Sciatic nerve (tissue), 2 donors: ENCODE results near the gene CST6. TPM values are rescaled to one million over a fixed set of nuclear protein-coding genes. Genes with fewer than 3 reads are reported as not detected.
A peak's percentile ranks its signal among the peaks of the same experiment; 100 is the strongest.

Source experiments
- ATAC-seq: fragments of 200-7000 bp; cut with Tn5 transposase; one replicate; pipeline ENCODE4 v1.9.1; 2020; ENCODE audit warnings: mild to moderate bottlenecking, moderate library complexity
- DNase-seq: peaks from one replicate; pipeline ENCODE4 v3.0.0-alpha.2; 2020; ENCODE audit warnings: low spot score
- intact Hi-C: fragments of 100-400 bp; cut with DNase I; formaldehyde crosslinking; loops from one replicate; pipeline ENCODE4 v1.14.2; 2022
- total RNA-seq: library from RNA; stranded (reverse); fragmentation: NEBNext Ultra II Directional; extraction: Animal tissue kit (Norgen Biotek cat#: 25700); gene quantifications from one replicate; pipeline ENCODE4 v1.2.1, GENCODE V29; 2021
- donor health status: DM: no; HTN: no; CAD: no.
- donor health status: DM: no; HTN: no; CAD: no.

The CST6 gene, protein sequence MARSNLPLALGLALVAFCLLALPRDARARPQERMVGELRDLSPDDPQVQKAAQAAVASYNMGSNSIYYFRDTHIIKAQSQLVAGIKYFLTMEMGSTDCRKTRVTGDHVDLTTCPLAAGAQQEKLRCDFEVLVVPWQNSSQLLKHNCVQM
- total RNA-seq = 0.80 TPM

DNA sequence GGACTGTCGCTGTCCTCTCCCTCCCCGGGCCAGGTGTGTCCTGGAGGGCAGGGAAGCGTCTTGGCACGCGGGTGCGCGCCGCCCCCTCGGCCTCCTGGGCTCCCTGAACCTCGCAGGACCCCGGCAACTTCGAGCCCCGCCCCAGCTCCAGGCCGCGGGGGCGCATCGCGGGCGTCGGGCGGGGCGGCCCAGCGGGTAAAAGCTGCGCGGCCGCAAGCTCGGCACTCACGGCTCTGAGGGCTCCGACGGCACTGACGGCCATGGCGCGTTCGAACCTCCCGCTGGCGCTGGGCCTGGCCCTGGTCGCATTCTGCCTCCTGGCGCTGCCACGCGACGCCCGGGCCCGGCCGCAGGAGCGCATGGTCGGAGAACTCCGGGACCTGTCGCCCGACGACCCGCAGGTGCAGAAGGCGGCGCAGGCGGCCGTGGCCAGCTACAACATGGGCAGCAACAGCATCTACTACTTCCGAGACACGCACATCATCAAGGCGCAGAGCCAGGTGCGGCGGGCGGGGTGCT is at the start of gene CST6:
Gene CST6 (plus strand): TSS at position 224 of the 519 bp plus-strand sequence. CDS start 37 bp downstream, at position 261.
- no peak for ATAC-seq
- DNase-seq = no peak
- intact Hi-C loops = no loop called here

DNA sequence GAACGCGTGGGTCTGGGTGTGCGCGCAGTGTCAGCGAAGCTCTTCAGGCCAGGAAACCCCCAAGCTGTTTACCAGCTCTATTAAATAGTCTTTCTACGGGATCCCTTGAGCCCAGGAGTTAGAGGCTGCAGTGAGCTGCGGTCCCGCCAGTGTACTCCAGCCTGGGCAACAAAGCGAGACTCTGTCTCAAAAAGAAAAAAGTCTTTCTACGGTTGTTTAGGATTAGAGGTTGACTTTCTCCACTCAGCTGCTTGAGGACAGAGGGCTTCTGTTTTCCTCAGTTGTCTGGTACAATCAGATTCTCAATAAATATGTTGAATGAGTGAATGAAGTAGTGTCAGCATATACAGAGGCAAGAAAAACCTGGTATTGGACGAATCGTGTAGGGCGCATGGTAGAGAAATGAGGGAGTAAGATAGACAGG is 49.7 kb upstream of the CST6 start:
- DNase-seq (no peak), ATAC-seq (no peak)
- intact Hi-C loops = no loop called here

DNA sequence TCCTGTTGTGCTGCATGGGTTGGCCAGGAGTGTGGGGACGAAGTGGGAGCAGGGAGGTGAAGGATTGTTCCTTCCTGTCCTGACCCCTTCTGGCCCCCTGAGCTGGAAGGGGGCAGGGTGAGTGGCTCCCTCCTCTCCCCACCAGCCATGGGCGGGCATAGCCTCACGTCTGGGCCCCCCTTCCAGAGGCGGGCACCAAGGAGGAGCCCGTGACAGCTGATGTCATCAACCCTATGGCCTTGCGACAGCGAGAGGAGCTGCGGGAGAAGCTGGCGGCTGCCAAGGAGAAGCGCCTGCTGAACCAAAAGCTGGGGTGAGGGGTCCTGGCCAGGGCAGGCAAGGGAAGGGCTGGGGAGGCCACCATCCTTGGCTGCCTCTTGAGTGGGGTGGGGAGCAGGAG is 46.9 kb upstream of the CST6 start:
- DNase-seq = no peak
- intact Hi-C loops = no loop called here
- ATAC-seq = no peak

DNA sequence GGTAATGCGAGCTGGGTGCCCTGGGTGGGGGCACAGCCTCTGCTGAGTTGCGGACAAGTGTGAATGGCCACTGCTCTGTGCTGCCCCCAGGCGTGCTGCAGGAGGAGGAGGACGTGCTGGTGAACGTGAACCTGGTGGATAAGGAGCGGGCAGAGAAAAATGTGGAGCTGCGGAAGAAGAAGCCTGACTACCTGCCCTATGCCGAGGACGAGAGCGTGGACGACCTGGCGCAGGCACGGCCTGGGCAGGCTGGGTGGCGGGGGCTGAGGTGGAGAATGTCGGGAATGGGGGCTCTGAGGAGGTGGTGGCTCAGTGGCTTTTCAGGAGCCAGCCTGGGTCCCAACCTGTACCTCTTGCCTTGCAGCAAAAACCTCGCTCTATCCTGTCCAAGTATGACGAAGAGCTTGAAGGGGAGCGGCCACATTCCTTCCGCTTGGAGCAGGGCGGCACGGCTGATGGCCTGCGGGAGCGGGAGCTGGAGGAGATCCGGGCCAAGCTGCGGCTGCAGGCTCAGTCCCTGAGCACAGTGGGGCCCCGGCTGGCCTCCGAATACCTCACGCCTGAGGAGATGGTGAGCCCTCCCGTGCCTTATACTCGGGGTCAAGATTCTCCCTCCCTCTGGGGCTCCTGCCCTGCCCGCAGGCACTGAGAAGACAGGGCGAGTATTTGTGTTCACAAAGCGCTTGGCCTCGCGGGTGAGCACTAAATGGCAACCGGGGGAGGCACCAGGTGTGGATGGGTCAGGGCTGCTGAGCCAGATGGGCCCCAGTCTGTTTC is 45.6 kb upstream of the CST6 start:
- intact Hi-C loops = no loop called here
- DNase-seq (no peak), ATAC-seq (no peak)

DNA sequence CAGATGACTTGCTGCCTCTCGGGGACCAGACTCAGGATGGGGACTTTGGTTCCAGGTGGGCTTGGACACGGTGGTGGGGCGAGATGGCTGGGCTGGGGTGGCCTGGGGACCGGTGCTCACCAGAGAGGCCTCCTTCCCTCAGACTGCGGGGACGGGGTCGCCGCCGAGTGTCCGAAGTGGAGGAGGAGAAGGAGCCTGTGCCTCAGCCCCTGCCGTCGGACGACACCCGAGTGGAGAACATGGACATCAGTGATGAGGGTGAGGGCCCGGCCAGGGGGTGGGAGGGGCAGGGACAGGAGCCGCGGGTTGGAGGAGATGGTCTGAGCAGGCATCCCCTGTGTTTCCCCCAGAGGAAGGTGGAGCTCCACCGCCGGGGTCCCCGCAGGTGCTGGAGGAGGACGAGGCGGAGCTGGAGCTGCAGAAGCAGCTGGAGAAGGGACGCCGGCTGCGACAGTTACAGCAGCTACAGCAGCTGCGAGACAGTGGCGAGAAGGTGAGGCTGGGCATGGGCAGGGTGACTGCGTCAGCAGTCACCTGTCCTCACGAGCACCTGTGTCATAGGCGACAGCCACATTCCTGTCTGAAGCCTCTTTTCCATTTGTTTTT is 44.4 kb upstream of the CST6 start:
- ATAC-seq = no peak

DNA sequence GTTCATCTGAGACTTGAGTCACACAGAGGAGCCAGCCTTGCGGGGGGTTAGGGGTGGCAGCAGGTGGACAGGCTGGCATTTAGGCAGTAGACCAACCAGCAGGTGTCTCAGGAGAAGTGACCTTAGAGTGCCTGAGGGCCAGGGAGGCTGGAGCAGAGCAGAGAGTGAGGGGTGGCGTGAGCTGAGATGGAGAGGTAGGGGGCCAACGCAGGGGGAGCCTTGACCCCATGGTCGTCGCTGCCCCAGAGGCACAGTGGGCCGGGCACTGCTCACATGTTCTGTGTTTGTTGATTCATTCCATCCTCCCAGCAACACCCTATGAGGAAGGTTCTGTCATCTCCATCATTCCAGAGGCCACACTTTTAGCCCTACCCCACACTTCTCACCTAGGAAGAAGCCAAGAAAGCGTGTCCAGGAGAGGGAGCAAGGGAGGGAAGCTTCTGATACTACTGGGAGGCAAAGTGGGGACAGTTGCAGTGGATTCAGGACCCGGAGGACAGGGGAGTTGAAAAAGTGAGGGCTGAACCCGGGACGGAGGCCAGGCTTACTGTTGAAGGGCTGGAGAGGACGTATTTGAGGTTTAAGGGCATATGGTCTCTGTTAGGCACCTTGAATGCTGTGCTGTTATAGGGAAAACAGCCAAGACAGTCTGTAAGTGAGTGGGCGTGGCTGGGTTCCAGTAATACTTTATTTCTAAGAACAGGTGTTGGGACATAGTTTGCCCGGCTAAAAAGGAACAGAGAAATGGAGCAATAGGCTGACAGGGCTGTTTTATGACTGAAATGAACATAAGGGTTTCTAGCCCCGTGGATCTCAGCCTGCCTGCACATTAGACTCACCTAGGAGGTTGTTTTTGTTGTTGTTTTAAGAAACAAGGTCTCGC is 43.0 kb upstream of the CST6 start:
- ATAC-seq (no peak), DNase-seq (no peak)
- intact Hi-C loops = no loop called here

More for the DNA sequence above, 44.4 kb upstream of the CST6 start:
- no peak for DNase-seq
- intact Hi-C loops = no loop called here

DNA sequence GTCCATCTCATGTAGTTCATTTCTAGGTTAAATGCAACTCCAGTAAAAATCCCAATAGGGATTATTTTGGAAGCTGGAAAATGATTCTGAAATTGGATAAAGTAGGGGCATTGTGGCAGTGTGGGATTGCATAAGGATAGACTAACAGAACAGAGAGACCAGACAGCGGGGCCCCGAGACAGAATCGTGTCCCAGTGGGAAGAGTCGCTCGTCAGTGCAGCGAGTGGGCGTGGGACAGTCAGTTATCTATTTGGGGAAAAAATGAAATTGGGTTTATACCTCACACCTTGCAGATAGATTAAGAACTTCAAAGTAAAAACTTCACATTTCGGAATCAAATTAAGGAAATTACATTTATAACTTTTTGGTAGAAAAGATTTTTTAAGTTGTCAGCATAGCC is 39.7 kb upstream of the CST6 start:
- no peak for DNase-seq
- intact Hi-C loops = no loop called here
- no peak for ATAC-seq

DNA sequence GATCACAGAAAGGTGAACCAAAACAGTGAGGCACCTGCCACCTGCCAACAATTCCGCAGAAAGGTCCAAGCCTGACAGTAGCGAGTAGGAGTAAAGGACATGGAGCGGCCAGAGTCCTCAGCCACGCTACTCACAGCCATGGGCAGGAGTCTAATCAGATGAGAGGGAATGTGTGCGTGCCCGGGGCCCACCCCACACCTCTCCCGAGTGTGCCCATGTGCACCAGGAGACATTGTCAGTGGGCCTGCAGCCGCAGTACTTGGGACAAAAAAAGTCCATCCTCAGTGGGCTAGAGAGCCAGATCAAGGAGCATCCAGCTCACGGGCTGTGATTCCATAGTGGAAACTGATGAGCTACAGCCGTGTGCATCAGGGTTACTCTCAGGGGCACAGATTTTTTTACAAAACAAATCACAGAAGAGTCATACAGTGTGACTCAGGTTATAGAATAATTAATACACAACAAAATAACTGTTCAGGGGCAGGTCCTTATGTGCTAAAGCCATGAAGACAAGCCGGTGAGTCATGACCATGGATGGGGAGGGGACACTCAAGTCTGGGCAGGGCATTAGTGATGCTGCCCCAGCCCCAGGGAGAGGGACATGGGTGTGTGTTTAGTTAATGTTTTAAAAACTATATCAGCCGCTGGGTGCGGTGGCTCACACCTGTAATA is 38.2 kb upstream of the CST6 start:
- intact Hi-C loops = no loop called here
- DNase-seq (no peak), ATAC-seq (no peak)

DNA sequence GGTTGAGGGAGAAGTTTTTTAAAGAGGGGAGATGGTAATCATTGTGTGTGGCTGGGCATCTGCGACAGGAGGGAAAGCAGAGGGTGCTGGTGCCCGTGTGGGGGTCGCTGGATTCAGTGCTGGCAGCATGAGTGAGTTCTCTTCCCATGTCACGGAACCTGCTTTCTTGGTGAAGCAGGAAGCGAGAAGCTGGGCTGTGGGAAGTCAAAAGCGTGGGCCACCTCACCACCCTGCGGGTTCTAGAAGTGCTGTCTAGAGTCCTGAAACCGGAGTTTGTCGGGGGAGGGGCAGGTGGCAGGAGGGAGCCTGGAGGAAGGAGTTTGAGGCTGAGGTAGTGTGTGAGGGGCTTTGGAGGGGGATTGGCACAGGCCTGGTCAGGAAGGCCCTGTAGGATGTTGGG is 36.0 kb upstream of the CST6 start:
- intact Hi-C loops = no loop called here
- no peak for DNase-seq

DNA sequence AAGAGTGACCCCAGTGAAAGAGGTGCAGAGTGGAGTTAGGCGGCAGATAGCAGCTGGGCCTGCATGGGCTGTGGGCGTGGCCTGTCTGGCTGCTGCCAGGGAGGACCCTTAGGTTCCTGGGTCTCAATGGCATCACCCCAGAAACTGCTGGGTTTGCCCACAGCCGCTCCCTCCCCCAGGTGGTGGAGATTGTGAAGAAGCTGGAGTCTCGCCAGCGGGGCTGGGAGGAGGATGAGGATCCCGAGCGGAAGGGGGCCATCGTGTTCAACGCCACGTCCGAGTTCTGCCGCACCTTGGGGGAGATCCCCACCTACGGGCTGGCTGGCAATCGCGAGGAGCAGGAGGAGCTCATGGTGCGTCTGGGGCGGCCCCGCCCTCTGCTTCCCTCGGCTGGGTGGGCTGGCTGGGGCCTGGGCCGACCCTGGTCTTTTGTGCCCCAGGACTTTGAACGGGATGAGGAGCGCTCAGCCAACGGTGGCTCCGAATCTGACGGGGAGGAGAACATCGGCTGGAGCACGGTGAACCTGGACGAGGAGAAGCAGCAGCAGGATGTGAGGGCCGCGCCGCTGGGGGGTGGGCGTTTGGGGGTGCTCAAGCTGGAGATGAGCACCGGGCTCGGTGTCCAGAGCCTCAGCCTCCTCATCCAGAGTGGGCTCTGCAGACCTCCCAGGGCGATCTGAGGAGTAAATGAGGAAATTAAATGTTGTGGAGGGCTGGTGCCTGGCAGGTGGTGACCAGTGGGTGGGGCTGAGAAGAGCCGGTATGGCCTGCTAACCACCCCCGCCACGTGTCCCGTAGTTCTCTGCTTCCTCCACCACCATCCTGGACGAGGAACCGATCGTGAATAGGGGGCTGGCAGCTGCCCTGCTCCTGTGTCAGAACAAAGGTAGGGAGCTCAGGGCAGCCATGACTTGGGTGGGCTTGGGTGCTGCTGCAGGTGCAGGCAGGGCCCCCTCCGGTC is 35.3 kb upstream of the CST6 start:
- intact Hi-C loops = no loop called here
- DNase-seq (no peak), ATAC-seq (peak; percentile 17)

More for the DNA sequence above, 36.0 kb upstream of the CST6 start:
- ATAC-seq = no peak

DNA sequence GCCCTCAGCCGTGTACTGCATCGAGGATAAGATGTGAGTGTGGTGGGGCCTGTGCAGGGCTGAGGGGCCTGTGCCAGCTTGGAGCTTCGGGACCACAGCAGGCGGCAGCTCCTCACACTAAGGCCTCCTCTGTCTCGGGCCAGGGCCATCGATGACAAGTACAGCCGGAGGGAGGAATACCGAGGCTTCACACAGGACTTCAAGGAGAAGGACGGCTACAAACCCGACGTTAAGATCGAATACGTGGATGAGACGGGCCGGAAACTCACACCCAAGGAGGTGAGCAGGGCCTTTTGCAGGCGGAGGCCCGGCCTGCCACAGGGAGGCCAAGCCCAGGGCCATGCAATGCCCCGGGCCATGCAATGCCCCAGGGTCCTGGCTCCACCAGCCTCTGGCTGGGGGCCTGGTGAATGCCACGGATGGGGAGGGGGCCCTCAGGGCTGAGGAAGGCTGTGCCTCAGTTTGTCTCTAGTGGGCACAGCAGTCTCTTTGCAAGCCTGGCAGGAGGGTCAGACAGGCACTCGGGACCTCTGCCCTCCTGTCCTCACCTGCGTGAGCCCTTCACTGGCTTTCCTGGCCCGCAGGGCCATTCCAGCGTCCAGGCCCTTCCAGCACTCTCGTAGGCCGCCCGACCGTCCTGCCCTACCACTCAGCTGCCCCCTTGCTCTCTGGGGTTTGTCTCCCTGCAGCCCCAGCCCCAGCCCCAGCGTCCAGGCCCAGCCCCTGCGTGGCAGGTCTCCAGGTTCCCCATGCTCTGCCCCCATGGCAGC is 34.0 kb upstream of the CST6 start:
- ATAC-seq = no peak
- intact Hi-C loops = no loop called here
- no peak for DNase-seq

DNA sequence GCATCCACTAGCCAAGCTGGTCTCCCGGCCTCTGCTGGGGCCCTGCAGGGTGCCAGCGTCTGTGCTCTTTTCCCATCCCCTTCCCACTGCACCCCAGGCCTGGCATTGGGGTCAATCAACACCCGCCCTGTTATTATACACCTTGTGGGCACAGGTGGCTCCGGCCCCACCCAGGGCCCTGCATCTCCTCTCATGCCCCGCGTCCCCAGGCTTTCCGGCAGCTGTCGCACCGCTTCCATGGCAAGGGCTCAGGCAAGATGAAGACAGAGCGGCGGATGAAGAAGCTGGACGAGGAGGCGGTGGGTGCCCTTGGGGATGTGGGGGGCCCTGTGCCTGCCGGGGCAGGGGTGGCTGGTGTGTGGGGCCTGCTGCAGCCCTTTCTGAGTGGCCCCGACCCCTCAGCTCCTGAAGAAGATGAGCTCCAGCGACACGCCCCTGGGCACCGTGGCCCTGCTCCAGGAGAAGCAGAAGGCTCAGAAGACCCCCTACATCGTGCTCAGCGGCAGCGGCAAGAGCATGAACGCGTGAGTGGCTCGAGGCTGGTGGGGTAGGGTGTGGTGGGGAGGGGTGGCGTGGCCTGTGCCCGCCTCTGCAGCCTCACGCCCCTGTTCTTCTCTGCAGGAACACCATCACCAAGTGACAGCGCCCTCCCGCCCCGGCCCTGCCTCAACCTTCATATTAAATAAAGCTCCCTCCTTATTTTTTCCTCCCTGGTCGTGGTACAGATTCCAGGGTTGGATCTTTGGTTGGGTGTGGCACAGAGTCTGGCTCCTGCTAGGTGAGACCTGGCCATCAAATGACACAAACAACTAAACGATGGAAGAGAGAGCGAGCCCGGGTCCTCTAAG is 33.2 kb upstream of the CST6 start:
- intact Hi-C loops = no loop called here
- ATAC-seq = no peak

DNA sequence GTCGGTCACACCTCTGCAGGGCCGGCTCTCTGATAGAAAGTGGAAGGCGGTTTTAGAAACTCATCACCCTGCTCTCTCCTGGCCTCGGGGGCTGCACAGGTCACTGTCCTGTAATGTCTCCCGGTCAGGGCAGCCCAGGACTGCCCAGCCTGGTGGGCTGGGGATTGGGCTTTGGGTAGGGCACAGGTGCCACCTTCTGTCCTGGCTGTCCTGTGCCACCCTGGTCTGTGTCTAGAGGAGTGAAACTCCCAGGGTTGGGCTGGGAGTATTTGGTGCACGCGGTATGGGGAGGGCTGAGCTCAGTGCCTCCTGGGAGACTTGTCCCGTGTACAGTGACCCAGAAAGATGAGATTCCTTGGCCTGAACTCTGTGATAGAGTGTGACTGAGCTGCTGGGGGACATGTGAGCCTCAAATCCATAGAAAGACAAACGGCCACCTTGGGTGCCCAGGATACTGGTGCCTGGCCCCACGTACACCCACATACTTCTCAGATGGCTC is 32.5 kb upstream of the CST6 start:
- DNase-seq = no peak
- intact Hi-C loops = no loop called here
- no peak for ATAC-seq

More for the DNA sequence above, 33.2 kb upstream of the CST6 start:
- no peak for DNase-seq

DNA sequence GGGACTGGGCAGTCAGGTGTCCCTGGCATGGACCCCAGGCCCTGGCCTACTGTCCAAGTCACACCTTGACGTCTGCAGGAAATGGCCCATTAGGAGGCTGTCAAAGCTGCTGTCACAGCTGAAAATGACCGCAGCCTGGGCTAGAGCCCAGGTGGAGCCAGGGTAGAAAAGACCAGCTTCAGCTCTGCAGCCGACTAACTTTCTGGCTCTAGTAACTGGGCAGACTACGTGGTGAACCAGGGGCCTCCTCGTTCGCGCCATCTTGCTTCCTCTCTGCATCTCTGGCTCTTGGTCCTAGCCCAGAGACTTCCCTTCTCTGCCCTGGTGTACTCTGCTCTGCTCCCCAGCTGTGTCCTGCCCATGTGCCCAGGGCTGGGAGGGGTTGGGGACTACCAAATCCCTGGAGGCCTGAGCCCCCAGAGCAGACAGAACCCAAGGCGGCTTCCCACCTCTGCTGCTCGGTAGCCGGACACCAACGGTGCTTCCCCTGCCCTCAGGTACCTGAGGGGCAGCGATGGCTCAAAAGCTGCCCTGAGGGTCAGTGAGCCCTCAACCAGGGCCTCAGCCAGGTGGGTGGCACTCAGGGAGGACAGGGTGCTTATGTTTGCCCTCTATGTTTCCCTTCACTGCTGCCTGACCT is 30.6 kb upstream of the CST6 start:
- ATAC-seq (no peak), DNase-seq (no peak)
- intact Hi-C loops = loop anchor here (10.0 kb wide), 2 partner anchors 96 to 276 kb away; partner anchors contain the start of gene FIBP
